Measurements from ENCODE around the gene KCTD13.

- TF ChIP-seq E2F5 (CRISPR knock-in tag; IDR thresholded peaks at IDR 0.05) (no peak), CTCF (IDR thresholded peaks at IDR 0.05) (no peak), FOXJ3 (CRISPR knock-in tag; IDR thresholded peaks at IDR 0.05; ENCODE audit: borderline replicate concordance) (no peak), MYBL2 (CRISPR knock-in tag; IDR thresholded peaks at IDR 0.05) (no peak), ZMAT4 (CRISPR knock-in tag; IDR thresholded peaks at IDR 0.05) (no peak), TP53 (CRISPR knock-in tag; IDR thresholded peaks at IDR 0.05) (no peak), NR1H2 (CRISPR knock-in tag; IDR thresholded peaks at IDR 0.05) (no peak), USF2 (CRISPR knock-in tag; IDR thresholded peaks at IDR 0.05) (no peak), ARID4B (CRISPR knock-in tag; IDR thresholded peaks at IDR 0.05; ENCODE audit: borderline replicate concordance) (no peak), ZSCAN18 (CRISPR knock-in tag; IDR thresholded peaks at IDR 0.05) (no peak)
These were observed 28.7 kb downstream of the KCTD13 start for GRCh38 chr16:29897333-29897732.

All from WTC11 (cell line).